Transverse colon (tissue), 4 donors: Measurements from ENCODE around the gene CELF4. TPM values are rescaled to one million over a fixed set of nuclear protein-coding genes. Genes with fewer than 3 reads are reported as not detected.

Experiments
- DNase-seq: peaks from one replicate; pipeline ENCODE4 v3.0.0-alpha.2; 2019
- H3K27ac ChIP-seq, 4 donors: fragments of 200-600 bp; sonication (generic); 2 replicates each; pipeline ENCODE4 v1.5.1; 2016 to 2018; ENCODE audit warnings: inconsistent platforms in 4 of 4
- H3K27me3 ChIP-seq: fragments of 200-600 bp; sonication (generic); 2 replicates; pipeline ENCODE4 v1.5.1; 2017; ENCODE audit warnings: inconsistent platforms
- H3K36me3 ChIP-seq, 4 donors: fragments of 200-600 bp; sonication (generic); 2 replicates each; pipeline ENCODE4 v1.5.1; 2017 to 2019; ENCODE audit warnings: inconsistent platforms in 4 of 4
- H3K4me1 ChIP-seq, 4 donors: fragments of 200-600 bp; sonication (generic); 2 replicates each; pipeline ENCODE4 v1.5.1; 2017 to 2020; ENCODE audit warnings: inconsistent platforms in 4 of 4
- H3K4me3 ChIP-seq, 4 donors: fragments of 200-600 bp; sonication (generic); 1 replicate in 1 of 4; 2 replicates in 3 of 4; pipeline versions ENCODE4 v1.5.1 to v1.6.1; 2017 to 2019; ENCODE audit warnings: inconsistent platforms in 4 of 4
- H3K9me3 ChIP-seq, 2 donors: fragments of 200-600 bp; sonication (generic); 2 replicates each; pipeline ENCODE4 v1.5.1; 2017 to 2019; ENCODE audit warnings: inconsistent platforms in 2 of 2
- CTCF ChIP-seq, 5 experiments: fragments of 200-600 bp in 3 of 5; fragments of 450-650 bp in 2 of 5; sonication (generic) in 3 of 5; IDR thresholded peaks; 1 replicate in 2 of 5; 2 replicates in 3 of 5; pipeline ENCODE4 v1.5.1; 2016 to 2017; ENCODE audit warnings: antibody characterized with exemption in 5 of 5, inconsistent platforms in 3 of 5, mild to moderate bottlenecking in 2 of 5, moderate library complexity in 1 of 5
- EP300 ChIP-seq: sonication (generic); formaldehyde crosslinking; IDR thresholded peaks from one replicate; pipeline ENCODE4 v1.6.1; 2017; ENCODE audit warnings: antibody characterized with exemption, low read depth
- POLR2A ChIP-seq: fragments of 450-650 bp; IDR thresholded peaks from one replicate; pipeline ENCODE4 v1.6.1; 2016; ENCODE audit warnings: antibody characterized with exemption, mild to moderate bottlenecking, moderate library complexity
- POLR2AphosphoS5 ChIP-seq, 3 donors: sonication (generic); formaldehyde crosslinking; IDR thresholded peaks; one replicate each; pipeline ENCODE4 v1.6.1; 2016; ENCODE audit warnings: antibody characterized with exemption in 3 of 3
- WGBS, 2 donors: methylation state at CpG; one replicate each; pipeline ENCODE4 v1.1.5; 2018; ENCODE audit warnings: low coverage in 1 of 2; 5-methylcytosine and 5-hydroxymethylcytosine counted together
- in situ Hi-C, 4 donors: fragments of 200-750 bp; cut with MboI; loops; one replicate each; pipeline versions ENCODE4 v1.15.0 to v1.15.1; 2017; ENCODE audit warnings: low sequenced_read_pairs in 3 of 4, low pct_ligation_motif_present in 1 of 4, low pct_unique_long_range_greater_than_20kb in 1 of 4
- intact Hi-C: fragments of 100-400 bp; cut with DNase I; formaldehyde crosslinking; loops from one replicate; pipeline ENCODE4 v1.15.1; 2023; ENCODE audit warnings: low total_unique reads
- total RNA-seq, 4 donors: library from RNA; depleted of rRNA; stranded (reverse); fragments of >200 nt; gene quantifications; one replicate each; pipeline ENCODE4 v1.1.0, GENCODE V29; 2016

The CELF4 gene
- total RNA-seq, 4 donors from 2014 or later = 0.14 to 0.75 TPM; not detected in 2

- intact Hi-C loops = no loop called here
- Histone ChIP-seq H3K27ac (no peak overlapping the region), H3K36me3 (no peaks in the 10 kb centered on the region), H3K27me3 (peaks cover 4% of the 10 kb centered on the region), H3K4me3 (no peak overlapping the region), H3K4me1 (no peaks in the 10 kb centered on the region), H3K9me3 (no peaks in the 10 kb centered on the region)
- 31 to 50% methylated on average over 6 of the region's 6 CpGs for WGBS, 2 donors
- peak; percentile 26 to 43 (median 34) for TF ChIP-seq CTCF (IDR thresholded peaks at IDR 0.05)
- TF ChIP-seq POLR2AphosphoS5 (IDR thresholded peaks at IDR 0.05) = no peak
- TF ChIP-seq POLR2A = no peak
- no peak for TF ChIP-seq EP300
- DNase-seq = peak; percentile 18
- in situ Hi-C loops = no loop called here
Measured at GRCh38 chr18:37476182-37476581, 89.4 kb downstream of the CELF4 start.

- no peak overlapping the region for H3K27ac ChIP-seq
- intact Hi-C loops = no loop called here
- peaks cover 4% of the 10 kb centered on the region for H3K27me3 ChIP-seq
- 53% methylated on average over 8 of the region's 8 CpGs; no CpG with 5 or more reads in 1 of the 2 donors for WGBS, 2 donors
- no peaks in the 10 kb centered on the region for H3K4me1 ChIP-seq
- H3K36me3 ChIP-seq = no peaks in the 10 kb centered on the region
- no peak for DNase-seq
- no peaks in the 10 kb centered on the region for H3K9me3 ChIP-seq
- TF ChIP-seq POLR2AphosphoS5 (IDR thresholded peaks at IDR 0.05) (no peak), EP300 (no peak), POLR2A (no peak)
- no peak overlapping the region for H3K4me3 ChIP-seq
- in situ Hi-C loops = loop anchor here in 1 of 4 donors (25.0 kb wide), 1 partner anchor 111 kb away; no protein-coding TSS in a partner anchor
Measured at GRCh38 chr18:37473195-37473840, 92.3 kb downstream of the CELF4 start.

GRCh38 chr18:37471637-37472036 lies 94.0 kb downstream of the CELF4 start:
- TF ChIP-seq POLR2AphosphoS5 (IDR thresholded peaks at IDR 0.05) (no peak), EP300 (no peak), CTCF (IDR thresholded peaks at IDR 0.05) (no peak), POLR2A (no peak)
- no peak overlapping the region for H3K27ac ChIP-seq
- H3K9me3 ChIP-seq = no peaks in the 10 kb centered on the region
- no peak overlapping the region for H3K4me3 ChIP-seq
- no peak for DNase-seq
- no peaks in the 10 kb centered on the region for H3K4me1 ChIP-seq
- H3K36me3 ChIP-seq = no peaks in the 10 kb centered on the region
- H3K27me3 ChIP-seq = peaks cover 4% of the 10 kb centered on the region
- WGBS, 2 donors = 57% methylated on average over 6 of the region's 6 CpGs; no CpG with 5 or more reads in 1 of the 2 donors
- in situ Hi-C loops (loop anchor here in 1 of 4 donors (25.0 kb wide), 1 partner anchor 109 kb away; no protein-coding TSS in a partner anchor), intact Hi-C loops (no loop called here)

GRCh38 chr18:37470986-37471385 lies 94.6 kb downstream of the CELF4 start:
- H3K27ac ChIP-seq = no peak overlapping the region
- in situ Hi-C loops (loop anchor here in 1 of 4 donors (25.0 kb wide), 1 partner anchor 109 kb away; no protein-coding TSS in a partner anchor), intact Hi-C loops (no loop called here)
- no peak for DNase-seq
- TF ChIP-seq POLR2A = no peak
- TF ChIP-seq EP300 = no peak
- no peak for TF ChIP-seq CTCF (IDR thresholded peaks at IDR 0.05)
- TF ChIP-seq POLR2AphosphoS5 (IDR thresholded peaks at IDR 0.05) = no peak
- 80 to 85% methylated on average over 1 to 2 of the region's 2 CpGs for whole genome bisulfite sequencing, 2 donors
- no peaks in the 10 kb centered on the region for H3K4me1 ChIP-seq
- peaks cover 4% of the 10 kb centered on the region for H3K27me3 ChIP-seq
- no peak overlapping the region for H3K4me3 ChIP-seq
- no peaks in the 10 kb centered on the region for H3K36me3 ChIP-seq
- no peaks in the 10 kb centered on the region for H3K9me3 ChIP-seq
